ENCODE data around the gene KLHL1. TPM values are rescaled to one million over a fixed set of nuclear protein-coding genes. Genes with fewer than 3 reads are reported as not detected.

Gene KLHL1
- polyA plus RNA-seq, 1 of the 3 experiments (the other 2 are of a cell fraction): not detected

DNA sequence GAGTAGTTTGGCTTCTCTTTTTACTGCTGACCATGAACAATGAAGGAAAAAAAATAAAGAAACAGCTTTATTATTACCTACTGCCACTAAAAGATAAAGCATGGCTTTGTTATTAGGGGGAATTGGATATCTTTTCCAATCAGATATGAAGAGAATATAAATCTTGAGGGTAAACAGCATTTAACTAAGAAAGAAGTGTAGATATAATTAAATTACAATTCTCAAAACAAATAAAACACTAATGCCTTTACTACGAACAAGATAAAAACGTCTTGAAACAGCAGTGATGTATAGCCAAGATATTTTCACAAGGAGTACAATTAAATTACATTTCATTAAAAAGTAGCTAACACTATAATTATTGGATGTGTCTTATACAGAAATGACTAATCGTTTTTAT, 426.5 kb downstream of the KLHL1 start:
- Histone ChIP-seq H3K4me2 (no peak overlapping the region), H3K79me2 (ENCODE audit: insufficient read depth) (no peaks in the 10 kb centered on the region), H4K20me1 (ENCODE audit: insufficient read depth) (no peaks in the 10 kb centered on the region), H3K9me3 (no peaks in the 10 kb centered on the region), H3K4me1 (ENCODE audit: control insufficient read depth in 1 of 2, insufficient read depth in 2 of 2, low read depth in 1 of 2, low read length in 1 of 2) (no peaks in the 10 kb centered on the region; a peak in 1 of 4 replicates), H2AFZ (ENCODE audit: low read depth) (no peak overlapping the region), H3K27me3 (ENCODE audit: insufficient read depth) (no peaks in the 10 kb centered on the region), H3K27ac (ENCODE audit: low read depth in 2 of 2, low read length in 1 of 2) (no peak overlapping the region), H3K4me3 (ENCODE audit: low read depth in 2 of 2, low read length in 1 of 2) (no peak overlapping the region), H3K36me3 (replicated peaks in 1 of 2; ENCODE audit: control insufficient read depth in 1 of 2, insufficient read depth in 2 of 2, low read length in 1 of 2) (no peaks in the 10 kb centered on the region), H3K9ac (no peak overlapping the region), H3K9me2 (no peaks in the 10 kb centered on the region), H3F3A (replicated peaks; ENCODE audit: insufficient read depth) (no peaks in the 10 kb centered on the region)
- 33% methylated on average over 3 of the region's 3 CpGs for WGBS (ENCODE audit: low lambda C conversion rate)
- POLR2A ChIA-PET: no interaction called here
- TF ChIP-seq TCF12 (IDR thresholded peaks at IDR 0.05) (no peak), FOXM1 (IDR thresholded peaks at IDR 0.05; ENCODE audit: low read depth) (no peak), TEAD4 (IDR thresholded peaks at IDR 0.05; ENCODE audit: borderline replicate concordance, insufficient read depth) (no peak)
- TF ChIP-seq, protein P1, sequence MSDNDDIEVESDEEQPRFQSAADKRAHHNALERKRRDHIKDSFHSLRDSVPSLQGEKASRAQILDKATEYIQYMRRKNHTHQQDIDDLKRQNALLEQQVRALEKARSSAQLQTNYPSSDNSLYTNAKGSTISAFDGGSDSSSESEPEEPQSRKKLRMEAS (IDR thresholded peaks at IDR 0.05; ENCODE audit: low read depth): no peak
- CTCF ChIA-PET: interaction anchor here (0.9 to 1.3 kb wide), 2 partner anchors 8 to 94 kb away, joined by 3 to 4 read pairs; no protein-coding TSS in a partner anchor
- DNase-seq: no peak

DNA sequence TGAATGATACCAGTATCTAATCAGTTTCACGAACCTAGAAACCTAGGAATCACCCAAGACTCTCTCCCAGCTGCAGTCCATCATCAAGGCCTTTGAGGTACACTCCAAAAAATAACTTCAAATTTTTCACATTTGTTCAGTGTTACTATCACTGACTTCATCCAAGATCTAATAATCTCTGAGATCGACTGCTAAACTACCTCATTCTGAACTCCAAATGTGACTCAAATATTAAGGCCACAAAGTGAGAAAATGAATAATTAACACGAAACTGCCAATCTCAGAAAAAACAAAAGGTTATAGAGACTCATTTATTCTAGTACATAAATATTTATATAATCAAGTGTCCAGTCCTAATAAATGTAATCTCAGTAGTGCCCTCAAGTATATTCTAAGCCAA, 430.9 kb downstream of the KLHL1 start:
- no peak overlapping the region for H2AFZ ChIP-seq (ENCODE audit: low read depth)
- no peak overlapping the region for H3K4me2 ChIP-seq
- H3K4me3 ChIP-seq (ENCODE audit: low read depth in 2 of 2, low read length in 1 of 2): no peak overlapping the region
- H3K27me3 ChIP-seq (ENCODE audit: insufficient read depth): no peaks in the 10 kb centered on the region
- H4K20me1 ChIP-seq (ENCODE audit: insufficient read depth): no peaks in the 10 kb centered on the region
- no peak for DNase-seq
- no peaks in the 10 kb centered on the region for H3K9me2 ChIP-seq
- no peaks in the 10 kb centered on the region for H3K36me3 ChIP-seq (replicated peaks in 1 of 2; ENCODE audit: control insufficient read depth in 1 of 2, insufficient read depth in 2 of 2, low read length in 1 of 2)
- no peaks in the 10 kb centered on the region for H3F3A ChIP-seq (replicated peaks; ENCODE audit: insufficient read depth)
- no peak overlapping the region for H3K27ac ChIP-seq (ENCODE audit: low read depth in 2 of 2, low read length in 1 of 2)
- no peaks in the 10 kb centered on the region for H3K4me1 ChIP-seq (ENCODE audit: control insufficient read depth in 1 of 2, insufficient read depth in 2 of 2, low read depth in 1 of 2, low read length in 1 of 2)
- H3K9ac ChIP-seq: no peak overlapping the region
- no peaks in the 10 kb centered on the region for H3K9me3 ChIP-seq
- 24% methylated on average over 3 of the region's 3 CpGs for WGBS (ENCODE audit: low lambda C conversion rate)
- CTCF ChIA-PET: no interaction called here
- POLR2A ChIA-PET: no interaction called here
- no peaks in the 10 kb centered on the region for H3K79me2 ChIP-seq (ENCODE audit: insufficient read depth)
- no peak for TF ChIP-seq TCF12 (IDR thresholded peaks at IDR 0.05)
- TF ChIP-seq EP300 (IDR thresholded peaks at IDR 0.05; ENCODE audit: borderline replicate concordance in 1 of 2, low read depth in 1 of 2, low read length in 1 of 2): no peak
- no peak for TF ChIP-seq NFIC (IDR thresholded peaks at IDR 0.05; ENCODE audit: borderline replicate concordance)
- no peak for TF ChIP-seq YY1 (IDR thresholded peaks at IDR 0.05; ENCODE audit: low read depth)
- TF ChIP-seq, protein P2, sequence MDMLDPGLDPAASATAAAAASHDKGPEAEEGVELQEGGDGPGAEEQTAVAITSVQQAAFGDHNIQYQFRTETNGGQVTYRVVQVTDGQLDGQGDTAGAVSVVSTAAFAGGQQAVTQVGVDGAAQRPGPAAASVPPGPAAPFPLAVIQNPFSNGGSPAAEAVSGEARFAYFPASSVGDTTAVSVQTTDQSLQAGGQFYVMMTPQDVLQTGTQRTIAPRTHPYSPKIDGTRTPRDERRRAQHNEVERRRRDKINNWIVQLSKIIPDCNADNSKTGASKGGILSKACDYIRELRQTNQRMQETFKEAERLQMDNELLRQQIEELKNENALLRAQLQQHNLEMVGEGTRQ (IDR thresholded peaks at IDR 0.05; ENCODE audit: borderline replicate concordance, low read depth, low read length): no peak
- TF ChIP-seq, protein P3, sequence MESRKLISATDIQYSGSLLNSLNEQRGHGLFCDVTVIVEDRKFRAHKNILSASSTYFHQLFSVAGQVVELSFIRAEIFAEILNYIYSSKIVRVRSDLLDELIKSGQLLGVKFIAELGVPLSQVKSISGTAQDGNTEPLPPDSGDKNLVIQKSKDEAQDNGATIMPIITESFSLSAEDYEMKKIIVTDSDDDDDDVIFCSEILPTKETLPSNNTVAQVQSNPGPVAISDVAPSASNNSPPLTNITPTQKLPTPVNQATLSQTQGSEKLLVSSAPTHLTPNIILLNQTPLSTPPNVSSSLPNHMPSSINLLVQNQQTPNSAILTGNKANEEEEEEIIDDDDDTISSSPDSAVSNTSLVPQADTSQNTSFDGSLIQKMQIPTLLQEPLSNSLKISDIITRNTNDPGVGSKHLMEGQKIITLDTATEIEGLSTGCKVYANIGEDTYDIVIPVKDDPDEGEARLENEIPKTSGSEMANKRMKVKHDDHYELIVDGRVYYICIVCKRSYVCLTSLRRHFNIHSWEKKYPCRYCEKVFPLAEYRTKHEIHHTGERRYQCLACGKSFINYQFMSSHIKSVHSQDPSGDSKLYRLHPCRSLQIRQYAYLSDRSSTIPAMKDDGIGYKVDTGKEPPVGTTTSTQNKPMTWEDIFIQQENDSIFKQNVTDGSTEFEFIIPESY (IDR thresholded peaks at IDR 0.05; ENCODE audit: borderline replicate concordance, low read depth): no peak
- no peak for TF ChIP-seq TAF1 (IDR thresholded peaks at IDR 0.05; ENCODE audit: borderline replicate concordance, low read depth, low read length)
- no peak for TF ChIP-seq TEAD4 (IDR thresholded peaks at IDR 0.05; ENCODE audit: borderline replicate concordance, insufficient read depth)
- no peak for TF ChIP-seq NRF1 (IDR thresholded peaks at IDR 0.05; ENCODE audit: low read depth, low read length)
- TF ChIP-seq JUND (IDR thresholded peaks at IDR 0.05): no peak
- TF ChIP-seq POLR2AphosphoS5 (IDR thresholded peaks at IDR 0.05; ENCODE audit: low read depth, low read length): no peak
- TF ChIP-seq FOSL2 (IDR thresholded peaks at IDR 0.05; ENCODE audit: borderline replicate concordance, low read depth): no peak
- TF ChIP-seq SMC3 (IDR thresholded peaks at IDR 0.05; ENCODE audit: low read depth, low read length): no peak
- TF ChIP-seq RXRA (IDR thresholded peaks at IDR 0.05; ENCODE audit: borderline replicate concordance, low read depth): no peak
- TF ChIP-seq, protein P4, sequence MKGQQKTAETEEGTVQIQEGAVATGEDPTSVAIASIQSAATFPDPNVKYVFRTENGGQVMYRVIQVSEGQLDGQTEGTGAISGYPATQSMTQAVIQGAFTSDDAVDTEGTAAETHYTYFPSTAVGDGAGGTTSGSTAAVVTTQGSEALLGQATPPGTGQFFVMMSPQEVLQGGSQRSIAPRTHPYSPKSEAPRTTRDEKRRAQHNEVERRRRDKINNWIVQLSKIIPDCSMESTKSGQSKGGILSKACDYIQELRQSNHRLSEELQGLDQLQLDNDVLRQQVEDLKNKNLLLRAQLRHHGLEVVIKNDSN (IDR thresholded peaks at IDR 0.05; ENCODE audit: borderline replicate concordance, low read depth): no peak
- no peak for TF ChIP-seq MXI1 (IDR thresholded peaks at IDR 0.05; ENCODE audit: low read depth, low read length)
- TF ChIP-seq, protein P5, sequence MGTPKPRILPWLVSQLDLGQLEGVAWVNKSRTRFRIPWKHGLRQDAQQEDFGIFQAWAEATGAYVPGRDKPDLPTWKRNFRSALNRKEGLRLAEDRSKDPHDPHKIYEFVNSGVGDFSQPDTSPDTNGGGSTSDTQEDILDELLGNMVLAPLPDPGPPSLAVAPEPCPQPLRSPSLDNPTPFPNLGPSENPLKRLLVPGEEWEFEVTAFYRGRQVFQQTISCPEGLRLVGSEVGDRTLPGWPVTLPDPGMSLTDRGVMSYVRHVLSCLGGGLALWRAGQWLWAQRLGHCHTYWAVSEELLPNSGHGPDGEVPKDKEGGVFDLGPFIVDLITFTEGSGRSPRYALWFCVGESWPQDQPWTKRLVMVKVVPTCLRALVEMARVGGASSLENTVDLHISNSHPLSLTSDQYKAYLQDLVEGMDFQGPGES (IDR thresholded peaks at IDR 0.05; ENCODE audit: low read depth, low read length): no peak
- TF ChIP-seq RAD21 (IDR thresholded peaks at IDR 0.05; ENCODE audit: low read length): no peak
